ENCODE measurements around the gene FBXW9.
"Not testable (repeated sequence)": the region's sequence is repeated elsewhere in the genome, so short reads cannot be mapped to it uniquely, and the experiment has no call there.

FBXW9 gene

GRCh38 chr19:12649941-12650340, 46.5 kb downstream of the FBXW9 start:
- no peak for DNase-seq

- no peak for DNase-seq
Measured at GRCh38 chr19:12648088-12648487, 48.3 kb downstream of the FBXW9 start.

GRCh38 chr19:12647490-12648071, 48.9 kb downstream of the FBXW9 start:
- DNase-seq, result no peak

GRCh38 chr19:12647047-12647446, 49.4 kb downstream of the FBXW9 start:
- DNase-seq, result no peak

DNA sequence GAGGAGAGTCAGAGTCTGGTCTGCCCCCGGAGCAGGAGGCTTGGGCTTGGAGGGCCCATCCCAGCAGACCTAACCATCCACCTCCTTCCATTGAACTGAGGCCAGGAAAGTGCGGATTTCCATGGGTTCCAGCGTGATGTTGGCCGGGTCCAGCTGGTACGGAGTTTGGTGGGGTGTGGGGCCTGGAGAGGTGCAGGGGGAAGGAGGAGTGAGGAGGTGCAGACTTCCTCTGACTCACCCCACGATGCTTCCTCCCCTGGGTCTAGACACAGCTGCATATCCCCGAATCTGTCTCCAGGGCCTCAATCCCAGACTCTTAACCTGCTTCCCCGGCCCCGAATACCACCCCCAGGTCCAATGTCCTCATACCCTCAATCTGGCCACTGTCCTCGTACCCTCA, 49.9 kb downstream of the FBXW9 start:
- no peak for DNase-seq

GRCh38 chr19:12643716-12644115, 52.7 kb downstream of the FBXW9 start:
- DNase-seq, result not testable (repeated sequence)

GRCh38 chr19:12642506-12642905, 53.9 kb downstream of the FBXW9 start:
- no peak for DNase-seq

DNA sequence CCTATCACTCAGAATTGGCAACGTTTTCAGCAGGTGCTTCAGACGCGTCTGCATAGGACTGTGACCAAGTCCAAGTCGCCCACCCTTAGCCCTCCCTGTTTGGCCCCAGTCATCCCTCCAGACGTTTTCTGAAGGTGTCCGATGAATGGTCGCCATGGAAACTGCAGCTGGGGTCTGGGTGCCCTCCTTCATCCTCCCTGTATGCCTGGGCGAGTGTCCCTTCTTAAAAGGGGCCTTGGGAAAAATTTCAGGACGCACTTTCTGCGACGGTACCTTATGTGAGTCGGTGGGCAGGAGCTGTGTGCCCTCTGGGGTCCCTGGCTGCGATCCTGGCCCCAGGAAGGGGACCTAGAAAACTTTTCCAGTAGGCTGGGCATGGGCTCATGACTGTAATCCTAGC, 55.0 kb downstream of the FBXW9 start:
- no peak for DNase-seq

DNA sequence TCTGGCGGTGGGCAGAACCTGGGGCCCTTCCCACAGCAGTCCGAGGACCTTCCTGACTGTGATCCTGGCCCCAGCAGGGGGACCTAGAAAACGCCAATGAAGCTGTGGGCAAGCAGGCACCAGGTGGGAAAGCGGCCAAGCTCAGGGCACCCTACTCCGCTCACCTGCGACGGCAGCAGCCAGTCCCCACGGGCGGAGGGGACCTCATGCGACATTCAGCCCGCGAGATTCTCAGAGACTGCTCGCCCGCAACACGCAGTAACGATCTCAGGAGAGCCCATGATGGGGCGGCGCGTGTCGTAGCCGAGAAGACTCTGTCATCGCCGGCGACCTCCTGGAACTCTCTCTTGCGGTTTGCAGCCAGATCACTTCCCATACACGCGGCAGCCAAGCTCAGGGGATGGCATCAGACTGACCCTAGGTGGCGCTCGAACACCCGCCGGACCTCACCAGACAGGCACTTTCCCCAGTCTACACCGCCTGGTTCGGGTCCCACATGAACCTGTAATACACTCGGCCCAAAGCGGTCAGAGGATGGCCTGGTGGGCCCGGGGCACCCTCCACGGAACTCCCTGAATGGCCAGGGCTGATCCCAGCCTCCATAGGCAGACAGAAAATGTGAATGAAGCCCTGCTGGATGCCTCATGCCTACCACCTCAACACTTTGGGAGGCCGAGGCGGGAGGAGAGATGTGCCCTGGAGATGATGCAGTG, 56.4 kb downstream of the FBXW9 start:
- DNase-seq, result no peak
